Mesodermal cell (in vitro differentiated cells): ENCODE data around the gene CDC42SE2.
"Not testable (repeated sequence)": the region's sequence is repeated elsewhere in the genome, so short reads cannot be mapped to it uniquely, and the experiment has no call there.

ENCODE experiments used
- H3K27ac ChIP-seq: 2 replicates; pipeline ENCODE4 v1.7.0; 2013; ENCODE audit warnings: mild to moderate bottlenecking, low read depth, low read length, moderate library complexity; ENCODE audit not compliant: severe bottlenecking
- H3K36me3 ChIP-seq: 2 replicates; pipeline ENCODE4 v1.7.1; 2013; ENCODE audit warnings: mild to moderate bottlenecking, low read length, moderate library complexity; ENCODE audit not compliant: control insufficient read depth, insufficient read depth
- H3K4me1 ChIP-seq: one replicate; pipeline ENCODE4 v1.7.1; 2013; ENCODE audit warnings: mild to moderate bottlenecking, low read length; ENCODE audit not compliant: insufficient read depth, control insufficient read depth, poor library complexity, severe bottlenecking
- H3K4me3 ChIP-seq: 2 replicates; pipeline ENCODE4 v1.7.0; 2013; ENCODE audit warnings: low read length, control low read depth, mild to moderate bottlenecking; ENCODE audit not compliant: insufficient read depth, poor library complexity, severe bottlenecking; ENCODE audit errors: extremely low read depth
- H3K9me3 ChIP-seq: 2 replicates; pipeline ENCODE4 v1.7.1; 2013; ENCODE audit warnings: mild to moderate bottlenecking, low read length, moderate library complexity; ENCODE audit not compliant: control insufficient read depth
- WGBS, 2 experiments: methylation state at CpG; one replicate each; pipeline ENCODE4 v1.1.5; 2013; ENCODE audit warnings: missing lambda C conversion rate in 2 of 2; ENCODE audit not compliant: insufficient coverage in 2 of 2; 5-methylcytosine and 5-hydroxymethylcytosine counted together

The CDC42SE2 gene

DNA sequence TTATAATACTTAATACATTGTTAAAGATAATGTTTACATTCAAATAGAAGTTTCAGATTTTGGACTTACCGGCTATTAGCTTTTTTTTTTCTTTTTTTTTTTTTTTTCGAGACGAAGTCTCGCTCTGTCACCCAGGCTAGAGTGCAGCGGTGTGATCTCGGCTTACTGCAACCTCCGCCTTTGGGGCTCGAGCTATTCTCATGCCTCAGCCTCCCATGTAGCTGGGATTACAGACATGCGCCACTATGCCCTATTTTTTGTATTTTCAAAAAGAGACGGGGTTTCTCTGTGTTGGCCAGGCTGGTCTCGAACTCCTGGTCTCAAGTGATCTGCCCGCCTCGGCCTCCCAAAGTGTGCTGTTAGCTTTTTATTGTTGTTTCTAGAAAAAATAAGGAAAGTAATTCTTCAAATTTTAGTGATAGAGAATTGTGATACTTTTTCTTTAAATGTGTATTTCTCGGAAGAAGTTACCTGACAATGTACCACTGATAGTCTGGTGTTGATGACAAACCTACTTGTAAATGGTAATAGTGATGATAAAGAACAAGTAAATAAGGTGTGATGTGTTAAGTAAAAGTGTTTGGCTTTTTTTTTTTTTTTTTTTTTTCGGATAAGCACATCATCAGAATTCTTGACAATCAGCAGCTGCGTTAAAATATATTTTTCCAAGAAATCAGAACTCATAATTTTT lies 2.7 kb downstream of the CDC42SE2 start:
- 89% methylated on average over 10 to 12 of the region's 16 CpGs for WGBS, 2 experiments
- no peak overlapping the region for H3K4me3 ChIP-seq
- H3K36me3 ChIP-seq: no peaks in the 10 kb centered on the region
- peaks cover 5% of the 10 kb centered on the region for H3K4me1 ChIP-seq
- no peaks in the 10 kb centered on the region for H3K9me3 ChIP-seq
- no peak overlapping the region for H3K27ac ChIP-seq

DNA sequence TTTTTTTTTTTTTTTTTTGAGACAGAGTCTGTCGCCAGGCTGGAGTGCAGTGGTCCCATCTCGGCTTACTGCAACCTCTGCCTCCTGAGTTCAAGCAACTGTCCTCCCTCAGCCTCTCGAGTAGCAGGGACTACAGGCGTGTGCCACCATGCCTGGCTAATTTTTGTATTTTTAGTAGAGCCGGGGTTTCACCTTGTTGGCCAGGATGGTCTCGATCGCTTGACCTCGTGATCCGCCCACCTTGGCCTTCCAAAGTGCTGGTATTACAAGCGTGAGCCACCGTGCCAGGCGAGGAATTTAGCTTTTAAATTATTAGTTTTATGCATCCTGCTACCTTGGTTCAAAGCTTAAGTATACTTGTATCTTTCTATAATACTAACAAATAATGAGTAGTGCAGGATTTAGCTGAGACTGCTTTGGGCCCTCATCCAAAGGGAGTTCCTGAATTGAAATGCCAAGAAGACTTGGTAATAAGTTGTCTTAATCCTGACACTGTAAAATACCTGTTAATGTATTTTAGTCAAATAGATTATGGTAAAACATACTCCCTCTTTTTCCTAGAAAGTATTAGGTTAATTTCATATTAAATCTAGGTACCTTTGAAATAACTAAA lies 5.0 kb downstream of the CDC42SE2 start:
- peaks cover 5% of the 10 kb centered on the region for H3K4me1 ChIP-seq
- H3K36me3 ChIP-seq: peaks cover 10% of the 10 kb centered on the region
- no peak overlapping the region for H3K4me3 ChIP-seq
- 88 to 100% methylated on average over 7 of the region's 12 CpGs for WGBS, 2 experiments
- no peaks in the 10 kb centered on the region for H3K9me3 ChIP-seq
- H3K27ac ChIP-seq: no peak overlapping the region

GRCh38 chr5:131270809-131271208 lies 7.0 kb downstream of the CDC42SE2 start:
- Histone ChIP-seq H3K4me1 (no peaks in the 10 kb centered on the region), H3K27ac (no peak overlapping the region), H3K9me3 (no peaks in the 10 kb centered on the region), H3K4me3 (no peak overlapping the region), H3K36me3 (peaks cover 10% of the 10 kb centered on the region)
- 71% methylated on average over 1 of the region's 2 CpGs; no CpG with 5 or more reads in 1 of the 2 experiments for WGBS, 2 experiments

- not testable (repeated sequence) for H3K4me1 ChIP-seq, H3K36me3 ChIP-seq
- WGBS, 2 experiments: 95 to 100% methylated on average over 2 to 7 of the region's 8 CpGs
Observed at GRCh38 chr5:131271888-131272287, 8.0 kb downstream of the CDC42SE2 start.

DNA sequence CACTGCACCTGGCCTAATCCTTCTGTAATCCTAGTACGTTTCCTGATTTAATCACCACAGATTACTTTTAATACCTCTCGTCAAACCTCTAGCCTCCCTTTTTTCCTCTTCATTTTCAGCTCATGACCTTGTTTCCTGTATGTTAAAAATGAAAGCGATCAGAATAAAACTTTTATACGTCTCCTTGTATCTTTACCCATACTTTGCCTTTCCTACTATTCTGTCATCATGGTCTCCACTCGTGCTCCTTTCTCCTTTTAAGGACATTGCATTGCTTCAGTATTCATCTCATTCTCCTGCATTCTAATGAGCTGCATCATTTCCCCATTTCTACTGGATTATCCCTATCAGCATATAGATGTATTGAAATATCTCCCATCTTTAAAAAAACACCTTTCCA lies 8.5 kb downstream of the CDC42SE2 start:
- Histone ChIP-seq H3K4me3 (no peak overlapping the region), H3K36me3 (peaks cover 10% of the 10 kb centered on the region), H3K27ac (no peak overlapping the region), H3K9me3 (no peaks in the 10 kb centered on the region), H3K4me1 (no peaks in the 10 kb centered on the region)
- WGBS, 2 experiments: 88 to 92% methylated on average over 4 to 5 of the region's 5 CpGs

More at GRCh38 chr5:131271888-131272287, 8.0 kb downstream of the CDC42SE2 start:
- not testable (repeated sequence) for H3K27ac ChIP-seq, H3K9me3 ChIP-seq, H3K4me3 ChIP-seq

- no peaks in the 10 kb centered on the region for H3K4me1 ChIP-seq
- WGBS, 2 experiments: no CpG with 5 or more reads among the region's 2 CpGs
- peaks cover 10% of the 10 kb centered on the region for H3K36me3 ChIP-seq
- no peaks in the 10 kb centered on the region for H3K9me3 ChIP-seq
- H3K4me3 ChIP-seq: no peak overlapping the region
- H3K27ac ChIP-seq: no peak overlapping the region
Observed at GRCh38 chr5:131272724-131273123, 8.9 kb downstream of the CDC42SE2 start.

GRCh38 chr5:131274326-131275063 lies 10.6 kb downstream of the CDC42SE2 start:
- H3K36me3 ChIP-seq: peaks cover 10% of the 10 kb centered on the region
- no peak overlapping the region for H3K4me3 ChIP-seq
- no peaks in the 10 kb centered on the region for H3K9me3 ChIP-seq
- no peaks in the 10 kb centered on the region for H3K4me1 ChIP-seq
- no peak overlapping the region for H3K27ac ChIP-seq
- 94 to 97% methylated on average over 4 to 5 of the region's 6 CpGs for WGBS, 2 experiments

GRCh38 chr5:131276072-131276471 lies 12.2 kb downstream of the CDC42SE2 start:
- H3K4me3 ChIP-seq: no peak overlapping the region
- H3K4me1 ChIP-seq: peaks cover 3% of the 10 kb centered on the region
- H3K36me3 ChIP-seq: peaks cover 10% of the 10 kb centered on the region
- H3K27ac ChIP-seq: no peak overlapping the region
- WGBS, 2 experiments: 84 to 96% methylated on average over 2 to 3 of the region's 6 CpGs
- H3K9me3 ChIP-seq: no peaks in the 10 kb centered on the region

GRCh38 chr5:131277447-131277846 lies 13.6 kb downstream of the CDC42SE2 start:
- Histone ChIP-seq H3K27ac (no peak overlapping the region), H3K4me3 (no peak overlapping the region), H3K4me1 (peaks cover 11% of the 10 kb centered on the region), H3K36me3 (peaks cover 4% of the 10 kb centered on the region), H3K9me3 (no peaks in the 10 kb centered on the region)

GRCh38 chr5:131277875-131278740 lies 14.3 kb downstream of the CDC42SE2 start:
- H3K4me3 ChIP-seq: no peak overlapping the region
- H3K27ac ChIP-seq: peak overlapping the region; percentile 23
- no peaks in the 10 kb centered on the region for H3K36me3 ChIP-seq
- H3K9me3 ChIP-seq: no peaks in the 10 kb centered on the region
- H3K4me1 ChIP-seq: peaks cover 11% of the 10 kb centered on the region
- WGBS, 2 experiments: 77 to 94% methylated on average over 2 to 3 of the region's 5 CpGs
